Panc1 (cell line): ENCODE data around the gene SIRPG. TPM values are rescaled to one million over a fixed set of nuclear protein-coding genes. Genes with fewer than 3 reads are reported as not detected.

ENCODE experiments used
- ATAC-seq: fragments of 200-7000 bp; cut with Tn5 transposase; 2 replicates; pipeline ENCODE4 v1.9.1; 2020; ENCODE audit warnings: mild to moderate bottlenecking, moderate library complexity
- BruUV-seq: library from RNA; stranded (reverse); fragments of 400-500 nt; replicated peaks from 2 replicates; lab custom pipeline; 2021; lab: Mats Ljungman, UMichigan
- CTCF ChIA-PET: fragments of 300-600 bp; sonication (Branson Sonifier 250); formaldehyde crosslinking; loops from one replicate; lab custom pipeline; 2022; ENCODE audit warnings: antibody characterized with exemption; lab: Charles Lee
- POLR2A ChIA-PET: fragments of 300-600 bp; sonication (Branson Sonifier 250); formaldehyde crosslinking; loops from one replicate; lab custom pipeline; 2022; ENCODE audit warnings: antibody characterized with exemption; lab: Charles Lee
- DNase-seq: peaks from one replicate; pipeline ENCODE4 v3.0.0-alpha.2; 2010; ENCODE audit warnings: low read depth, low spot score
- H3K27ac ChIP-seq: 2 replicates; pipeline ENCODE4 v1.5.1; 2011; ENCODE audit warnings: mild to moderate bottlenecking, low read length, inconsistent platforms
- H3K27me3 ChIP-seq: fragments of 200-500 bp; sonication (Bioruptor generic); 2 replicates; pipeline ENCODE4 v1.6.0; 2014; ENCODE audit warnings: low read length, inconsistent platforms; ENCODE audit not compliant: control insufficient read depth, insufficient read depth
- H3K36me3 ChIP-seq: fragments of 200-500 bp; sonication (Bioruptor generic); 2 replicates; pipeline ENCODE4 v1.5.1; 2014; ENCODE audit warnings: inconsistent platforms, mild to moderate bottlenecking, low read length, moderate library complexity; ENCODE audit not compliant: control insufficient read depth, insufficient read depth
- H3K4me1 ChIP-seq: 2 replicates; pipeline ENCODE4 v1.5.1; 2011; ENCODE audit warnings: inconsistent platforms, mild to moderate bottlenecking, low read length, moderate library complexity; ENCODE audit not compliant: control insufficient read depth, insufficient read depth
- H3K4me3 ChIP-seq, 2 experiments: 2 replicates each; pipeline ENCODE4 v1.5.1; 2011 to 2012; ENCODE audit warnings: low read depth in 2 of 2, low read length in 2 of 2, mild to moderate bottlenecking in 2 of 2, inconsistent platforms in 1 of 2, moderate library complexity in 1 of 2
- H3K9me3 ChIP-seq: fragments of 200-500 bp; sonication (Bioruptor generic); 2 replicates; pipeline ENCODE4 v1.5.1; 2014; ENCODE audit warnings: low read depth, mild to moderate bottlenecking, inconsistent platforms, low read length, moderate library complexity; ENCODE audit not compliant: control insufficient read depth, insufficient read depth
- CTCF ChIP-seq: fragments of 450-650 bp; IDR thresholded peaks from 2 replicates; pipeline ENCODE4 v1.5.1; 2017; ENCODE audit warnings: mild to moderate bottlenecking
- POLR2AphosphoS5 ChIP-seq: IDR thresholded peaks from 2 replicates; pipeline ENCODE4 v1.6.1; 2012; ENCODE audit warnings: mild to moderate bottlenecking, low read depth, low read length, moderate library complexity
- SIN3A ChIP-seq: IDR thresholded peaks from 2 replicates; pipeline ENCODE4 v1.6.1; 2012; ENCODE audit warnings: low read depth, mild to moderate bottlenecking, low read length, moderate library complexity, borderline replicate concordance; ENCODE audit not compliant: insufficient read depth
- TCF7L2 ChIP-seq: IDR thresholded peaks from 2 replicates; pipeline ENCODE4 v1.6.1; 2011; ENCODE audit warnings: mild to moderate bottlenecking, low read depth, low read length, inconsistent platforms
- in situ Hi-C: cut with HindIII; loops from 2 replicates; pipeline ENCODE4 v1.10.0; 2016; ENCODE audit warnings: low sequenced_read_pairs, low pct_unique_long_range_greater_than_20kb
- intact Hi-C: fragments of 100-400 bp; cut with micrococcal nuclease; formaldehyde crosslinking; loops from one replicate; pipeline ENCODE4 v1.10.0; 2022; ENCODE audit not compliant: unreplicated experiment
- total RNA-seq: library from RNA; stranded (reverse); gene quantifications from one replicate; pipeline ENCODE4 v1.2.1, GENCODE V29; 2021; ENCODE audit not compliant: unreplicated experiment
- TF ChIP-seq, protein P1 (sequence below), 2 experiments: IDR thresholded peaks; 2 replicates each; pipeline ENCODE4 v1.6.1; 2011 to 2012; ENCODE audit warnings: low read depth in 2 of 2, control low read depth in 1 of 2, low read length in 1 of 2, mild to moderate bottlenecking in 1 of 2, moderate library complexity in 1 of 2; ENCODE audit not compliant: insufficient read depth in 1 of 2

Gene SIRPG
- total RNA-seq, 1 experiment from 2014 or later: not detected

DNA sequence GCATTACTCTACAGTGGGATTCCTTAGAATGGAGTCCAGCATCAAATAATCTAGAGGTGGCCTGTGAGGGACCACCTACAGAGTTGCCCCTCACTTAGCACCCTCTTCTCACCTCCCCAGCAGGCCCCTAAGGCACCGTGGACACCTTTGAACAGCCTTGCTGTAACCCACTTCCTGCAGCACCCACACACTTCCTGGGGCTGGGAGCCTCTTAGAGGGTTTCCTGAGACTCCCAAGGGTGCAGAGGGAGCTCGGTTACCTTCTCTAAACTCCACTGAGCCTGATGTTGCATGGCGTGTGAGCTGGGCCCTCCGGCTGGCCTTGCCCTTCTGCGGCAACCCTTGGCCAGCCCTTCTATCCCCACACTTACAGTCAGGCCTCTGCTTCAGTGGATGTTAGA, 7.3 kb upstream of the SIRPG start:
- no peak overlapping the region for H3K4me3 ChIP-seq
- TF ChIP-seq TCF7L2: no peak
- no peak for TF ChIP-seq POLR2AphosphoS5
- TF ChIP-seq, protein P1, sequence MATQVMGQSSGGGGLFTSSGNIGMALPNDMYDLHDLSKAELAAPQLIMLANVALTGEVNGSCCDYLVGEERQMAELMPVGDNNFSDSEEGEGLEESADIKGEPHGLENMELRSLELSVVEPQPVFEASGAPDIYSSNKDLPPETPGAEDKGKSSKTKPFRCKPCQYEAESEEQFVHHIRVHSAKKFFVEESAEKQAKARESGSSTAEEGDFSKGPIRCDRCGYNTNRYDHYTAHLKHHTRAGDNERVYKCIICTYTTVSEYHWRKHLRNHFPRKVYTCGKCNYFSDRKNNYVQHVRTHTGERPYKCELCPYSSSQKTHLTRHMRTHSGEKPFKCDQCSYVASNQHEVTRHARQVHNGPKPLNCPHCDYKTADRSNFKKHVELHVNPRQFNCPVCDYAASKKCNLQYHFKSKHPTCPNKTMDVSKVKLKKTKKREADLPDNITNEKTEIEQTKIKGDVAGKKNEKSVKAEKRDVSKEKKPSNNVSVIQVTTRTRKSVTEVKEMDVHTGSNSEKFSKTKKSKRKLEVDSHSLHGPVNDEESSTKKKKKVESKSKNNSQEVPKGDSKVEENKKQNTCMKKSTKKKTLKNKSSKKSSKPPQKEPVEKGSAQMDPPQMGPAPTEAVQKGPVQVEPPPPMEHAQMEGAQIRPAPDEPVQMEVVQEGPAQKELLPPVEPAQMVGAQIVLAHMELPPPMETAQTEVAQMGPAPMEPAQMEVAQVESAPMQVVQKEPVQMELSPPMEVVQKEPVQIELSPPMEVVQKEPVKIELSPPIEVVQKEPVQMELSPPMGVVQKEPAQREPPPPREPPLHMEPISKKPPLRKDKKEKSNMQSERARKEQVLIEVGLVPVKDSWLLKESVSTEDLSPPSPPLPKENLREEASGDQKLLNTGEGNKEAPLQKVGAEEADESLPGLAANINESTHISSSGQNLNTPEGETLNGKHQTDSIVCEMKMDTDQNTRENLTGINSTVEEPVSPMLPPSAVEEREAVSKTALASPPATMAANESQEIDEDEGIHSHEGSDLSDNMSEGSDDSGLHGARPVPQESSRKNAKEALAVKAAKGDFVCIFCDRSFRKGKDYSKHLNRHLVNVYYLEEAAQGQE (IDR thresholded peaks at IDR 0.05; ENCODE audit: insufficient read depth in 1 of 2, low read depth in 2 of 2, low read length in 1 of 2): no peak
- no peak for DNase-seq
- no peak for ATAC-seq
- ChIA-PET POLR2A (interaction anchor here (0.7 kb wide), 1 partner anchor 439 kb away, joined by 3 read pairs; no protein-coding TSS in a partner anchor), CTCF (no interaction called here)
- no peaks in the 10 kb centered on the region for H3K4me1 ChIP-seq
- H3K27ac ChIP-seq: no peak overlapping the region
- no peaks in the 10 kb centered on the region for H3K36me3 ChIP-seq
- BruUV-seq: no TSS peak
- intact Hi-C loops (no loop called here), in situ Hi-C loops (no loop called here)
- H3K27me3 ChIP-seq: peaks cover 6% of the 10 kb centered on the region
- no peaks in the 10 kb centered on the region for H3K9me3 ChIP-seq

DNA sequence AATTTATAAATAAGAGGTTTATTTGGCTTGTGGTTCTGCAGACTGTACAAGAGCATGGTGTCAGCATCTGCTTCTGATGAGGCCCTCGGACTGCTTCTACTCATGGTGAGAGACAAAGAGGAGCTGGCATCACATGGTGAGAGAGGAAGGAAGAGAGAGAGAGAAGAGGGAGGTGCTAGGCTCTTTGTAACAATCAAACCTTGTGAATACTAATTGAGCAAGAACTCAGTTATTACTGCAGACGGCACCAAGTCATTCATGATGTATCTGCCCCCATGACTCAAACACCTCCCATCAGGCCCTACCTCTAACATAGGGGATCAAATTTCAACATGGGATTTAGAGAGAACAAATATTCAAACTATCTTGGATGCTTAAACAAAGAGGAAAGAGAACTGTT, 6.3 kb upstream of the SIRPG start:
- Histone ChIP-seq H3K36me3 (no peaks in the 10 kb centered on the region), H3K4me1 (no peaks in the 10 kb centered on the region), H3K9me3 (no peaks in the 10 kb centered on the region), H3K4me3 (no peak overlapping the region), H3K27me3 (peaks cover 14% of the 10 kb centered on the region), H3K27ac (no peak overlapping the region)
- in situ Hi-C loops: no loop called here
- intact Hi-C loops: no loop called here
- CTCF ChIA-PET: no interaction called here
- POLR2A ChIA-PET: no interaction called here
- no peak for ATAC-seq
- TF ChIP-seq POLR2AphosphoS5: no peak
- TF ChIP-seq CTCF: no peak
- no peak for TF ChIP-seq SIN3A
- TF ChIP-seq TCF7L2: no peak
- TF ChIP-seq, protein P1 (IDR thresholded peaks at IDR 0.05; ENCODE audit: insufficient read depth in 1 of 2, low read depth in 2 of 2, low read length in 1 of 2): no peak
- DNase-seq: no peak
- BruUV-seq: no TSS peak
